ENCODE data around the gene ALDH1L1. TPM values are rescaled to one million over a fixed set of nuclear protein-coding genes. Genes with fewer than 3 reads are reported as not detected.
A peak's percentile ranks its signal among the peaks of the same experiment; 100 is the strongest.

The ALDH1L1 gene
- total RNA-seq, 1 donor from 2014 or later = not detected

DNA sequence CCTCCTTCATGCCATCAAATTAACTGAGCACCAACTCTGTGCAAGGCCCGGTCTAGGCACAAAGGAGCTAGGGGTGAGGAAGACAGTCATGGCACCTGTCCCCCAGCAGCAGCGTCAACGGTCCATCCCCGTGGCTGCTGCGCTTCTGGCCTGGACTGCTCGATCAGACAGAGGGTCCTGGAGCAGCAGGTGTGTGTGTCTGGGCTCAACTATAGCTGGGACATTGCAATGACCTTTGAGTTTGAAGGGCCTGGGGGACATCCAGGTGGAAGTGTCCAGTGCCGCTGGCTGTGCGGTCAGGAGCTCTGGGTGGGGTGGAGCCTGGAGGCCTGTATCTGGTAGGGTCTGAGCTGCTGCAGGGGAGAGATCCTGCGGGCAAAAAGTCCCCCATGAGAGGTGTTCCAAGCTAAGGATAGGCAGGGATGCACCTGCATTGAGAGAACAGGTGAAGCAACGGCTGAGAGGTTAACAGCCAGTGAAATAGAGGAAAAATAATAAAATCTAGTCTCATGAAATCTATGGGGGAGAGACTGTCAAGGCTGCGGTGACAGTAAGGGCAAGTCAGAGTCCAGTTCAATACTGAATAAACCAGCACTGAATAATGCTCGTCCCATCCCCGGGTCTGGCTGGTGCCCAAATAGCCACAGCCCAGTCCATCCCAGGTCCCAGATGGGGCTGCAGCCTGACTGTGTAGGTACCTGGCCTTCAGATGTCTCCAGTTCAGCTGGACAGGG is 71.1 kb downstream of the ALDH1L1 start:
- Mint-ChIP-seq H3K4me1 (ENCODE audit: low read depth, unreplicated experiment) (peaks cover 2% of the 10 kb centered on the region), H3K27ac (ENCODE audit: unreplicated experiment) (no peak overlapping the region), H3K36me3 (ENCODE audit: unreplicated experiment) (no peaks in the 10 kb centered on the region), H3K9me3 (ENCODE audit: unreplicated experiment) (peaks cover 5% of the 10 kb centered on the region), H3K4me3 (ENCODE audit: unreplicated experiment) (no peak overlapping the region), H3K27me3 (ENCODE audit: unreplicated experiment) (peaks cover 6% of the 10 kb centered on the region)
- TF ChIP-seq CTCF (IDR thresholded peaks at IDR 0.05; ENCODE audit: partially characterized antibody, unreplicated experiment) = no peak
- DNase-seq = no peak

DNA sequence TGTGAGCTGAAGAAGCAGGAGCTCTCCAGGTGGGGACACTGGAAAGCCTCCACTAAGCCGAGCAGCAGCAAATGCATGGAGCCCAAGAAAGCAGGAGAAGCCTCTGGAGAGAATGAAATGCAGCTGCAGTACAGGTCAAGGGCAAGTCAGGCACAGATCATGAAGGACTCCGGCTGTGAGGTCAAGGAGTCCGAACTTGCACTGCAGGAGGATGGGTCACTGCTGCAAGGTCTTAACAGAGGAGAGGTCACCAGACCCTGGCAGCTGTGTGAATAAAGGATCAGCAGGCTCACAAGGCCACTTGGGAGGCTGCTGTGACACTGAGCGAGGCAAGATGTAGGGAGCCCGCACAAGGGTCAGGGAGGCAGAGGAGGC is 71.7 kb downstream of the ALDH1L1 start:
- Mint-ChIP-seq H3K27me3 (ENCODE audit: unreplicated experiment) (peaks cover 6% of the 10 kb centered on the region), H3K4me3 (ENCODE audit: unreplicated experiment) (no peak overlapping the region), H3K9me3 (ENCODE audit: unreplicated experiment) (peaks cover 5% of the 10 kb centered on the region), H3K4me1 (ENCODE audit: low read depth, unreplicated experiment) (peaks cover 2% of the 10 kb centered on the region), H3K27ac (ENCODE audit: unreplicated experiment) (peak overlapping the region; percentile 43), H3K36me3 (ENCODE audit: unreplicated experiment) (no peaks in the 10 kb centered on the region)
- DNase-seq = no peak
- no peak for TF ChIP-seq CTCF (IDR thresholded peaks at IDR 0.05; ENCODE audit: partially characterized antibody, unreplicated experiment)

- Mint-ChIP-seq H3K4me1 (ENCODE audit: low read depth, unreplicated experiment) (peaks cover 2% of the 10 kb centered on the region), H3K9me3 (ENCODE audit: unreplicated experiment) (peaks cover 5% of the 10 kb centered on the region), H3K27me3 (ENCODE audit: unreplicated experiment) (peaks cover 6% of the 10 kb centered on the region), H3K4me3 (ENCODE audit: unreplicated experiment) (no peak overlapping the region), H3K27ac (ENCODE audit: unreplicated experiment) (no peak overlapping the region), H3K36me3 (ENCODE audit: unreplicated experiment) (no peaks in the 10 kb centered on the region)
- TF ChIP-seq CTCF (IDR thresholded peaks at IDR 0.05; ENCODE audit: partially characterized antibody, unreplicated experiment) = no peak
- DNase-seq = no peak
Observed at GRCh38 chr3:126107957-126108675, 72.3 kb downstream of the ALDH1L1 start.

DNA sequence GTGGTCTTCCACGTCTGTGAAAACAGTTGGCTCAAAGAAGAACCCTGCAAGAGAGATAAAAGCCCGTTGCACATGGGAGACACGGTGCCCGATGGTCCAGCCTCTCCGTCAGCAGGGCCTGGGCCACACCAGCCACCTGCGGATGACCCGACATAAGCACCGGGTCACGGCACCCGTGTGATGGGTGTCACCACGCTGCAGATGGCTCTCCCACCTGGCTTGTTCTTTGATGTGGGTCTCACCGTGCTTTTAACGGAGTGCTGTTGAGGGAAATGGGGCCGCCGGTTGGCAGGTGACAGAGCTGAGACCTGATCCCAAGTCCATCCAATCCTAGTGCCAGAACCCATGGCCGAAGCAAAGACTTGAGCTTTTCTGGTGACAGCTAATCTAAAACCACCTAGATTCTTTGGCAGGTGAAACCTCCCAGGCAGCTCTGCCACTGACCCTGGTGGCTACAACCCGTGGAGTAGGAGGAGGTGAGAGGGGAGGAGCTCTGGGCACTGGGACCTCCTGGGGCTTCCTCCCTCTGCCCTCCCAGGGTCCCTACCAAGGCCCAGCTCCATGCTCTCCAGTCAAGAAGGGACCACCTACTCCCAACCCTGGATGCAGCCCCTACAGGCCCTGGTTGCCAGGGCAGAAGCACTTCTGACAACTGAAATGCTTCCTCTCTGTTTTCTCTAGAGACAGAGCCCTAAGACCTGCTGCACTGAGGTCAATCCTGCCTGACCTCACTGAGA is 73.0 kb downstream of the ALDH1L1 start:
- peaks cover 2% of the 10 kb centered on the region for H3K4me1 Mint-ChIP-seq (ENCODE audit: low read depth, unreplicated experiment)
- H3K9me3 Mint-ChIP-seq (ENCODE audit: unreplicated experiment) = peaks cover 5% of the 10 kb centered on the region
- no peak for TF ChIP-seq CTCF (IDR thresholded peaks at IDR 0.05; ENCODE audit: partially characterized antibody, unreplicated experiment)
- H3K27me3 Mint-ChIP-seq (ENCODE audit: unreplicated experiment) = peaks cover 6% of the 10 kb centered on the region
- no peaks in the 10 kb centered on the region for H3K36me3 Mint-ChIP-seq (ENCODE audit: unreplicated experiment)
- DNase-seq = no peak
- H3K4me3 Mint-ChIP-seq (ENCODE audit: unreplicated experiment) = no peak overlapping the region
- H3K27ac Mint-ChIP-seq (ENCODE audit: unreplicated experiment) = no peak overlapping the region
